Measurements from ENCODE around the gene PIGL.
"Not testable (repeated sequence)": the region's sequence is repeated elsewhere in the genome, so short reads cannot be mapped to it uniquely, and the experiment has no call there.

- TF ChIP-seq EZH2 (IDR thresholded peaks at IDR 0.05; ENCODE audit: low read length, missing control alignments); CTCF (conservative IDR thresholded peaks at IDR 0.05 in 1 of 2, IDR thresholded peaks at IDR 0.05 in 1 of 2; ENCODE audit: low read depth in 1 of 2, low read length in 2 of 2): not testable (repeated sequence)
These were observed 13.0 kb downstream of the PIGL start for GRCh38 chr17:16229912-16230561.
